DND-41 (cell line): ENCODE data around the gene PSD.

Experiments
- CTCF ChIP-seq: IDR thresholded peaks from 2 replicates; pipeline ENCODE4 v1.5.1; 2012; ENCODE audit warnings: borderline replicate concordance, low read length, moderate library complexity, mild to moderate bottlenecking; ENCODE audit not compliant: poor library complexity, severe bottlenecking; ENCODE audit errors: extremely low read depth
- EZH2 ChIP-seq: IDR thresholded peaks from 3 replicates; pipeline ENCODE4 v1.6.1; 2012; ENCODE audit warnings: borderline replicate concordance, low read depth, mild to moderate bottlenecking, moderate library complexity, low read length, inconsistent platforms; ENCODE audit not compliant: severe bottlenecking

- TF ChIP-seq CTCF (no peak), EZH2 (no peak)
Observed at GRCh38 chr10:102404361-102405107, 14.1 kb downstream of the PSD start.
